ENCODE data around the gene AHSA1.
A peak's percentile ranks its signal among the peaks of the same experiment; 100 is the strongest.
"Not testable (repeated sequence)": the region's sequence is repeated elsewhere in the genome, so short reads cannot be mapped to it uniquely, and the experiment has no call there.

Gene AHSA1

GRCh38 chr14:77457522-77458248, at the start of gene AHSA1, which contains the start of gene VIPAS39:
Gene AHSA1, plus strand, starts transcription at chr14:77458093. Its CDS starts 97 bp downstream, at chr14:77458190.
Gene VIPAS39, minus strand, starts transcription at chr14:77457601. Its CDS starts 3,499 bp downstream, at chr14:77454102.
- H3K27me3 ChIP-seq (ENCODE audit: insufficient read depth, low read depth, severe bottlenecking), result no peaks in the 10 kb centered on the region

GRCh38 chr14:77409131-77409533, 48.8 kb upstream of the AHSA1 start:
- Histone ChIP-seq H3K9me3 (ENCODE audit: severe bottlenecking) (no peaks in the 10 kb centered on the region), H3K27ac (no peak overlapping the region), H3K36me3 (no peaks in the 10 kb centered on the region), H3K27me3 (ENCODE audit: insufficient read depth, low read depth, severe bottlenecking) (no peaks in the 10 kb centered on the region), H3K4me3 (ENCODE audit: low read depth, low read length) (no peak overlapping the region)
- peak; percentile 36 for DNase-seq
- peak; percentile 48 for TF ChIP-seq CTCF (IDR thresholded peaks at IDR 0.05; ENCODE audit: low read depth, low read length)

More at GRCh38 chr14:77457522-77458248, at the start of gene AHSA1, which contains the start of gene VIPAS39:
- Histone ChIP-seq H3K27ac (peak within 1 kb of the TSS; percentile 97), H3K9me3 (ENCODE audit: severe bottlenecking) (no peaks in the 10 kb centered on the region), H3K4me3 (ENCODE audit: low read depth, low read length) (peak within 1 kb of the TSS; percentile 87), H3K36me3 (peaks cover 33% of the 10 kb centered on the region)
- peak; percentile 97 for DNase-seq
- TF ChIP-seq CTCF (IDR thresholded peaks at IDR 0.05; ENCODE audit: low read depth, low read length), result no peak

GRCh38 chr14:77415403-77416030, 42.4 kb upstream of the AHSA1 start:
- H3K36me3 ChIP-seq; DNase-seq; H3K9me3 ChIP-seq (ENCODE audit: severe bottlenecking); H3K27ac ChIP-seq; H3K4me3 ChIP-seq (ENCODE audit: low read depth, low read length); H3K27me3 ChIP-seq (ENCODE audit: insufficient read depth, low read depth, severe bottlenecking): not testable (repeated sequence)

- not testable (repeated sequence) for H3K36me3 ChIP-seq; DNase-seq; H3K27me3 ChIP-seq (ENCODE audit: insufficient read depth, low read depth, severe bottlenecking); H3K27ac ChIP-seq; H3K4me3 ChIP-seq (ENCODE audit: low read depth, low read length); H3K9me3 ChIP-seq (ENCODE audit: severe bottlenecking)
These were observed 41.8 kb upstream of the AHSA1 start for GRCh38 chr14:77416098-77416497.

- TF ChIP-seq CTCF (IDR thresholded peaks at IDR 0.05; ENCODE audit: low read depth, low read length), result no peak
- Histone ChIP-seq H3K36me3 (no peaks in the 10 kb centered on the region), H3K27me3 (ENCODE audit: insufficient read depth, low read depth, severe bottlenecking) (no peaks in the 10 kb centered on the region), H3K9me3 (ENCODE audit: severe bottlenecking) (no peaks in the 10 kb centered on the region), H3K27ac (no peak overlapping the region), H3K4me3 (ENCODE audit: low read depth, low read length) (no peak overlapping the region)
- no peak for DNase-seq
These were observed 41.1 kb upstream of the AHSA1 start for GRCh38 chr14:77416836-77417235.

- no peaks in the 10 kb centered on the region for H3K9me3 ChIP-seq (ENCODE audit: severe bottlenecking)
These were observed 36.7 kb upstream of the AHSA1 start for GRCh38 chr14:77421201-77421600.

More at GRCh38 chr14:77421201-77421600, 36.7 kb upstream of the AHSA1 start:
- no peak for DNase-seq
- H3K36me3 ChIP-seq, result no peaks in the 10 kb centered on the region; the same call in 1 of the 2 replicates
- no peak for TF ChIP-seq CTCF (IDR thresholded peaks at IDR 0.05; ENCODE audit: low read depth, low read length)
- no peak overlapping the region for H3K27ac ChIP-seq
- H3K27me3 ChIP-seq (ENCODE audit: insufficient read depth, low read depth, severe bottlenecking), result no peaks in the 10 kb centered on the region
- no peak overlapping the region for H3K4me3 ChIP-seq (ENCODE audit: low read depth, low read length)
